Measurements from ENCODE around the gene STXBP5.
"Not testable (repeated sequence)": the region's sequence is repeated elsewhere in the genome, so short reads cannot be mapped to it uniquely, and the experiment has no call there.

Gene STXBP5

DNA sequence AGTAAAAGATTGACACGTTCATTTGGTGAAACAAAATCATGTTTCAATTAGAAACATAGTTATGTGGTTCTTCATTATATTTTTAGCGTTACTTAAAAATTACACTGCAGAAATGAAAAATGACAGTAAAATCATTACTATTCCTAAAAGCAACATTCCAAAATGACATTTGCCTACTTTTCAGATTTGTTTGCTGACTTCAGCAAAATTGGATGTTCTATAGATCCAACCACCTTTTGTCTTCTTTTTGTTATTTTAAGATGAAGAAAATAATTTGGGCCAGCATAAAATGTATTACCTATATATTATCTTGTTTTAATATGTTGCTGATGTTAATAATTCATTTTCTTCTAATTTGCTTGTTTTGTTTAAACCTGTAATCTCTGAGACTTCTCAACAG is 30.5 kb downstream of the STXBP5 start:
- in situ Hi-C loops (cut with MboI; ENCODE audit: low sequenced_read_pairs) = no loop called here

DNA sequence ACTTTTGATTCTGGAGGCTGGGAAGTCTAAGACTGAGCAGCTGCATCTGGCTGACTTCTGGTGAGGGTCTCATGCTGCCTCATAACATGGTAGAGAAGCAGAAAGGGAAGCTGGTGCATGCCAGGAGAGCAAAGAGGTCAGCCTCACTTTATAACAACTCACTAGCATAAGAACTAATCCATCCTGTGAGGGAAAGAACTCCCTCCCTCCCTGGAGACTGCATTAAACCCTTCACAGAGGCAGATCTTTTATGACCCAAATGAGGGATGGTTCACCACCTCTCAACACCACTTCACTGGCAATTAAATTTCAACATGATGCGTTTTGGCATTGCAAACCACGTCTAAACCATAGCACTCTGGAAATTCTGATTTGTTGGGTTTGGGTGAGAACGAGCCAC is 33.9 kb downstream of the STXBP5 start:
- in situ Hi-C loops (cut with MboI; ENCODE audit: low sequenced_read_pairs) = no loop called here

DNA sequence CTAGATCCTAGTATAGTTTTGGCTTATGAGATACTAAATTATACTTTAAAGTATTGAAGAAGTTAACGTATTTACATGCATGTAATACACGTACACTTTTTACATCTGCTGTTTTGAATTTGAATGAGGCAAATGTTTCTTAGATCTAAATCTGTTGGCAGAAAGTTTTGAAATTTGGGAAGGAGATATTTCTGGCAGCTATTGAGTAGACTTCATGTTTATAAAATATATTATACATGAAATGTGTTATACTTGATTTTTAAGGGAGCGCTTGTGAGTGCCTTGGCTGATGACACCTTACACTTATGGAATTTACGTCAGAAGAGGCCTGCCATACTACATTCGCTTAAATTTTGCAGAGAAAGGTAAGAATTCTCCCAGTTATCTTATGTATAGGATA is 34.7 kb downstream of the STXBP5 start:
- in situ Hi-C loops (cut with MboI; ENCODE audit: low sequenced_read_pairs) = no loop called here

DNA sequence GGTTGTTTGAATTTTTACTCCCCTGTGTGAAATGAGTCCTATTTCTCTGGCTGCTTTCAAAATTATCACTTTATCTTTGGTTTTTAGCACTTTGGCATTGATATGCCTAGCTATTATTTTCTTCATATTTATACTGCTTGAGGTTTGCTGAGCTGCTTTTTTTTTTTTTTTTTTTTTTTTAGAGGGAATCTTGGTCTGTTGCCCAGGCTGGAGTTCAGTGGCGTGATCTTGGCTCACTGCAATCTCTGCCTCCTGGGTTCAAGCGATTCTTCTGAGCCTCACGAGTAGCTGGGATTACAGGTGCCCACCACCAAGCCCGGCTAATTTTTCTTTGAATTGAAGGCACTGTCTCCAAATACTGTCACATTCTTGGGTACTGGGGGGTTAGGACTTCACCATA is 40.6 kb downstream of the STXBP5 start:
- in situ Hi-C loops (cut with MboI; ENCODE audit: low sequenced_read_pairs) = no loop called here

DNA sequence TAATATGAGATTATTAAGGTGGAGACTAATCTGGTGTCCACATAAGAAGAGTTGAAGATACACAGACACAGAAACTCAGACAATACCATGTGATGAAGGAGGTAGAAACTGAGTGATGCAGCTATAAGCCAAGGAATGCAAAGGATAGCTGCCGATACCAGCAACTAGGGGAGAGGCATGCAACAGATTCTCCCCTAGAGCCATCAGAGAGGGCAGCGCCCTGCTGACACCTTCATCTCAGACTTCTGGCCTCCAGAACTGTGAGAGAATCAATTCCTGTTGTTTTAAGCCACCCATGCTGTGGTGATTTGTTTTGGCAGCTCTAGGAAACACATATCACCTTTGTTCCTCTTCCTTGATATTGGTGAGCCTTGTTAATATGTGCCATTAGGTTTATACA is 41.5 kb downstream of the STXBP5 start:
- in situ Hi-C loops (cut with MboI; ENCODE audit: low sequenced_read_pairs) = no loop called here

DNA sequence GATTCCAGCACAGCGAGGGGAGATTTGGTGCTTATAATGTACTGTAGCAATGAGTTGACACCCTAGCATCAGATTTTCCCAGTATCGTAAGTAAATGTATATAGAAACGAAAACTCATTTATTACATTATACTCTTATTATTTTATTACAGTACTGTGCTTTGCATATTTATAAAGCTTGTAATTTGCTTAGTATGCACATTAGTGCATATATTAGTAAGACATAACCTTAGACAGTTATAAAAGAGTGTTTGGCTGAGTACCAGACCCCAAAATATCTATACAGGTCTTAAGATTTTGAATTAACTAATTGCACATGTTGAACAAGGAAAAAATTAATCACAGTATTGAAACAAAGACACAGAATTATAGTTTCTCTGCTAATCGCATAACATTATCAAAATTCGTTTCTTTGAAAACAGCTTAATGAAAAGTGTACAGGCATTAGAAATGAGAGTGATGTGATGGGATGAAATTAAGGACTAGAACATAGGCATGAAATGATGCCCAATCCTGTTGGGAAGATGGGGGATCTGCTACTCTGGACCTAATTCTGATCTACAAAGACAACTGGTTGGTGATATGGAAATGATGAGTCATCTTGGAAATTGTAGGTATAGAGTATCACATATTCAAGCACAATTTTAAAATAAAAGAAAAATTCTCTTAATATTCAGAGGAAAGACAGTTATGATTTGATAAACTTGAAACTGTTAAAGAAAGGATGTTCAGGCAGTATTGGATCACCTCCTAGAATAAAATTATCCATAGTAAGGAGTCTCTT is 42.8 kb downstream of the STXBP5 start:
- in situ Hi-C loops (cut with MboI; ENCODE audit: low sequenced_read_pairs) = no loop called here

DNA sequence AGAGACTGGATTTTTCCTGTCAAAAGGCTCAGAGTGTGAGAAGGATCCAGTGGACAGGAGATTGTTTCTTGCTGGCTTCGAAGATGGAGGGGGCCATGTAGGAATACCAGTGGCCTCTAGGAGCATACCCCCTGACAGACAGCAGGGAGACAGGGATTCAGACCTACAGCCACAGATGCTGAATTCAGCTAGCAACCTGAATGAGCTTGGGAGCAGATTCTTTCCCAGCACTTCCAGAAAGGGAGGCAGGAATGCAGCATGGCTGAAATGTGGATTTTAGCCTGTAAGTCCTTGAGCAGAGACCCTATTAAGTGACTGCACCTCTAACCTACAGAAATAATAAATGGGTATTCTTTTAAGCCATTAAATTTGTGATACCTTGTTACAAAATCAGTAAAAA is 44.6 kb downstream of the STXBP5 start:
- in situ Hi-C loops (cut with MboI; ENCODE audit: low sequenced_read_pairs) = no loop called here

DNA sequence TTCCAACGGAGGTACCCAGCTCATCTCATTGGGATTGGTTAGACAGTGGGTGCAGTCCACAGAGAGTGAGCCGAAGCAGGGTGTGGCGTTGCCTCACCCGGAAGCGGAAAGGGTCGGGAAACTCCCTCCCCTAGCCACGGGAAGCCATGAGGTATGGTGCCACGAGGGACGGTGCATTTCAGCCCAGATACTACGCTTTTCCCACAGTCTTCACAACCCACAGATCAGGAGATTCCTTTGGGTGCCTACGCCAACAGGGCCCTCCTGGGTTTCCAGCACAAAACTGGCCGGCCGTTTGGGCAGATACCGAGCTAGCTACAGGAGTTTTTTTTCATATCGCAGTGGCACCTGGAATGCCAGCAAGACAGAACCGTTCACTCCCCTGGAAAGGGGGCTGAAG is 46.9 kb downstream of the STXBP5 start:
- in situ Hi-C loops (cut with MboI; ENCODE audit: low sequenced_read_pairs) = no loop called here

DNA sequence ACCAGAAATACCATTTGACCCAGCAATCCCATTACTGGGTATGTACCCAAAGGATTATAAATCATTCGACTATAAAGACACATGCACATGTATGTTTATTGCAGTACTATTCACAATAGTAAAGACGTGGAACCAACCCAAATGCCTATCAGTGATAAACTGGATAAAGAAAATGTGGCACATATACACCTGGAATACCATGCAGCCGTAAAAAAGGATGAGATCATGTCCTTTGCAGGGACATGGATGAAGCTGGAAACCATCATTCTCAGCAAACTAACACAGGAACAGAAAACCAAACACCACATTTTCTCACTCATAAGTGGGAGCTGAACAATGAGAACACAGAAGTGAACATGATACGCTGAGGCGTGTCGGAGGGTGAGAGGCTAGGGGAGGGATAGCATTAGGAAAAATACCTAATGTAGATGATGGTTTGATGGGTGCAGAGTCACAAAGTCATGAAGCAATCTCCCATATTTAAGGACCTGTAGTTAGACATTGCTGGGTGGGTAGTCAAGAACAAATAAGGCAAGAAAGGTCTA is 50.8 kb downstream of the STXBP5 start:
- in situ Hi-C loops (cut with MboI; ENCODE audit: low sequenced_read_pairs) = not testable (repeated sequence)

DNA sequence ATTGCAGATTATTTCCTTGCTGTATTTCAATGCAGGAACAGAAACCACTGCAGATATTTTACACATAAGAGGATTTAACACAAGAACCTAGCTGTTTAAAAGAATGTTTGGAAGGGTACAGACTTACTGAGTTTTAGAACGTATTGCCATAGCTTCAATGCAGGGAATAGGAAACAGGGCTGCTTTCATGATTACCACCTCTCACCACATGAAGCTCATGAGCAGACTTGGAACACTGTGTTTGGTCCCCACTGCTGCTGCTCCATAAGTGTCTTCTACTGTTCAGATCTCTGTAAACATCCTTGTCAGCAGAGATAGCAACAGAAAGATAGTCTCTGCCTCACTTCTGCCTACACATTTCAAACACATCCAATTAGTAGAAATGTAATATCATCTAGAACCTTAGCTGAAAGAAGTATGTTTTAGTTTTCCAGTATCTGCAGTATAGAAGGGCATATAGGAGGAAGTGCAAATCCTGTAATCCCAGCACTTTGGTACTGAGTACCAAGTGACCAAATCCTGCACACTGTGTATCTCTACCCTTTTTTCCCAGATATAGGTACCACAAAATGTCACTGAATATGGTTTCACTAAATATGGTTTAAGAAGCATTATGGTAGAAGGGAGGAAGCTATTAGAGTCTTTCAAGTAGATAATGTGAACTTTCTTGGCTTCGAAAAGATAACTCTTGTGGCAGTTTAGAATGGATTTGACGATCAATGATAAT is 51.9 kb downstream of the STXBP5 start:
- in situ Hi-C loops (cut with MboI; ENCODE audit: low sequenced_read_pairs) = no loop called here

DNA sequence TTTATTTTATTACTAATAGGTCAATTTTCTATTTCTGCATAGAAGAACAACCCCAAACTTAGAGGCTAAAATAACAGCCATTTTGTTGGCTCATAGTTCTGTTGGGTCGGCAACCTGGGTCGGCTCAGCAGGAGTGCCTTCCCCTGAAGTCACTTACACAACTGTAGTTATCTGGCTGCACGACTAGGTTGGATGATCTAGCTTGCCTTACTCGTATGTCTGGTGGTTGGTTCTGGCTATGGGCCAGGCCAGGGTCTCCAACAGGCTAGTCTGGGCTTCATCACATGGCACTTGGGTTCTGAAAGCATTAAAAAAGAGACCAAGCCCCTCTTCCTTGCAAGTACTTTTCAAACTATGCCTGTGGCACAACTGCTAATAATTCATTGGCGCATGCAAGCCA is 53.5 kb downstream of the STXBP5 start:
- in situ Hi-C loops (cut with MboI; ENCODE audit: low sequenced_read_pairs) = no loop called here

DNA sequence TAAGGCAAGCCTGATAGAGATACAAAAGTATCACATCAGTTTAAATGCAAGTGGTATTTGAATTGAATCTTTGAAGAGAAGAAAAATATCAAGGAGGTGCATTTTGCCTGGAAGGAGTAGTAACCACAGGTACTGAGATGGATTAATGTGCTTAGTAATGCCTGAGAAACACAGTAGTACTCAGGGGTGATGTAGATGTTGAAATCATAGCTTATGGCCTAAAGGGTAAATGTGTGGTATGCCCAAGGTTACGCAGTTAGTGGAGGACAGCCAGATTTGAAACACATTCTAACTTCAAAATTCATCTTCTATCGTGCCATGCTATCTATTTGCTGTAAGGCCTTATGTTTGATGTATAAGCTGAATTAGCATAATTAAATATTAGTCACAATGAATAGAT is 55.9 kb downstream of the STXBP5 start:
- in situ Hi-C loops (cut with MboI; ENCODE audit: low sequenced_read_pairs) = no loop called here

DNA sequence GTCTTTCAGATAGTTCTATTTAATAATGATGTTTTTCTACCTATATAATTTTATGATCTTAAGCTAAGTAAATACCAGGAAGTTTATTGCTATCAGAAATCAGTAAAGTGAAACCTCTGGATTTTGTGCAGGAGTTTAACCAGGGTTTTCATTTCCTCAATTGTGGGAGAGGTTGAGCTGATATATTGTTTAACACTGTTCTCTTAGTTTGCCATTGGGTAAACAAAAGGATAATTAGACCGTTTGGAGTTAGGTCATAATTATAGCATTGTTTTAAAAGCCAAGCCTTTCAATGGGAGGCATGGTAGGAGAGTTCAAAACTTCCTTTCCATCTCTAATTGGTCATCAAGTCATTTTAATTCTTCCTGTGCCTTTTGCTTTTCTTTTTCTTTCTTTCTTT is 58.7 kb downstream of the STXBP5 start:
- in situ Hi-C loops (cut with MboI; ENCODE audit: low sequenced_read_pairs) = no loop called here

DNA sequence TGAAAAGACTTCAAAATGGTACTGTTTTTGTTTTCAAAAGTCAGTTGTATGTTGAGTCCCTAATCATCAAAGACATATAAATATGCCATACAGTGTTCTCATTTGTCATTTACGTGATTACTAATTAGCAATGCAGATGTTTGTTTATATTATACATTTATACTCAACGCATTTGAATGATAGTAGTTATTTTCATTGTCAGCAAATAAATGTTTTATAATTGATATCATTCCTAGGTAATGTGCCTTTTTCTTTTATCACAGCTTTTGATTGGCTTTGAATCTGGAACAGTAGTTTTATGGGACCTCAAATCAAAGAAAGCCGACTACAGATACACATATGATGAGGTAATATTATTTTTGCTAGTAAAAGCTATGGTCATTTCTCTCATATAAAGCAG is 62.6 kb downstream of the STXBP5 start:
- in situ Hi-C loops (cut with MboI; ENCODE audit: low sequenced_read_pairs) = no loop called here

DNA sequence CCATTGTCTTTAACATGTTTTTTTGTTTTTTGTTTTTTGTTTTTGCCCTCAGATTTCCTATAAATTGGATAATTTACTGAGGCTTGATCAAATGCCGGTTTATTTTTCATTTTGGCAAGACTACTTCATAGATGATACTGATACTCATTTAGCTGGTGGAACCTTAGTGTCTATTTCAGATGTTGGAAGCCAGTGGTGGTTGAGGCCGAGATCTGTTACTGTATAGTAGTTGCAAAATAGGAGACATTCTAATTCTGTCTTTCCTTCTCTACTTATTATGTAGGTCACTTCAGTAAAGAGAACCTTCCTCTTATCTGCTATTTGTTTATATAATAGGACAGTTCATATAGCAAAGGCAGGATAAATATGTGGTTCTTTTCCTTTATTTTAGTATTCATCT is 63.4 kb downstream of the STXBP5 start:
- in situ Hi-C loops (cut with MboI; ENCODE audit: low sequenced_read_pairs) = no loop called here

DNA sequence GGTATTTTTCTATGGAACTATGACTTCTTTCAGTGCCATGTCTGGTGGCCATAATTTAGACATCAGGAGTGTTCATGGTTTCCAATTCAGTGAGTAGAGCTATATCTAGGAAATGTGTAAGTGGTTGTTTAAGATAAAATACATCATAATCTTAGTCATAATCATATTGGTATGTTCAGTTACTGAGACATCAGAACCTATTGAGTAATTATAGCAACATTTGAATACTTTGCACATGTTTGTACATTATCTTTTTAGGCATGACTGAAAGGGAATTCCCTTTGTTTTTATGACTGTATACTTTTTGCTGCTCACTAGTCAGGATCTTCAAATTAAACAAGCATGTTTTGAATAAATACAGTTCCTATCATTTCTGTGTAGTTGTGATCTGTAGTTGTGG is 64.0 kb downstream of the STXBP5 start:
- in situ Hi-C loops (cut with MboI; ENCODE audit: low sequenced_read_pairs) = no loop called here

DNA sequence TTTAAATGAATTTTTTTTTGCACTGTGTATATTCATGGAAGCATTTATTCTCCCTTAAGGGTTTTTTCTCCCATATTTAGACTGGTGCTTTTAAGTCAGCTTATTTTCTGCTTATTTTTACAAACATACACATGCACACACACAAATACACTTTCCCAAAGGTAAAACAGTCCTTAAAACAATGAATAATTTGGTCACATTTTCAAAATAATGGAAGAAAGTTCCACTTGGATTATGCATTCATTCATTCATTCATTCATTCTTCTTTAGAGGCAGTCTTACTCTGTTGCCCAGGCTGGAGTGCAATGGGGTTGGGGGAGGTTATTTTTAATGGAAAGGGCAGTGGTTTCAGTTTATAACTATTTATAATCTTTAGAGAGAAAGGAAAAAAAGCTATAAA is 69.8 kb downstream of the STXBP5 start:
- in situ Hi-C loops (cut with MboI; ENCODE audit: low sequenced_read_pairs) = no loop called here

DNA sequence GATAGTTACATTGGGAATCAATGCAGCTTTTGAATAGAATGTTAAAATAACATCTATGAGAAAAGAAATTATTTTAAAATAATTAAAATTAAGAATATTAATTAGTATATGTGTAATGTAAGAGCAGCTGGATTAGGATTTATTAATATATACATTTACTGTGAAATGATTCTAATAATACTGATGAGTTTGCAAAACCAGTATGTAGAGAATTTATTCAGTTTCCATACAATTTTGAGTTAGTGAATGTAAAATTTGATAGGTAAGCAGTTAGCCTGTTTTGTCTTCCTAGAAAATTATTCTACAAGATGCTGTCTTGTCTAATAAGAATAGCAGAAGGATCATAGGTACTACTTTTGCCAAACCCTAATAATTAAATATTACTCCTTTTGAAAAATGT is 70.6 kb downstream of the STXBP5 start:
- in situ Hi-C loops (cut with MboI; ENCODE audit: low sequenced_read_pairs) = no loop called here

DNA sequence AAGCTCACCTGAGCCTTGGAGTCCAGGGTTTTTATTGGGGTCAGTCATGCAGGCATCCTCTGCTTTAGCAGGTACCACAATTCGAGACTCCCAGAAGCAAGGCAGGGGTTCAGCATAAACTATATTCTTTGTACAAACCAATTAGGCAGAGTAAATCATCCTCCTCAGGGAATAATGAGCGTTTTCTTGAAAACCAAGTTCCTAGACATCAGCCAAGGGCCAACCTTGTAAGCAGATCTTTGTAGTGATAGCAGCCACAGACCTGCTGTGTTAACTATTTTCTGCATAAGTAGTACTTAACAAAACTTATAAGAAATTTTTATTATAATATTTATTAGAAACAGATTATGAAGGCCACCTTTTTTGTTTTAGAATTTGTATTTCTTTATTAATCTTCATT is 74.7 kb downstream of the STXBP5 start:
- in situ Hi-C loops (cut with MboI; ENCODE audit: low sequenced_read_pairs) = no loop called here

DNA sequence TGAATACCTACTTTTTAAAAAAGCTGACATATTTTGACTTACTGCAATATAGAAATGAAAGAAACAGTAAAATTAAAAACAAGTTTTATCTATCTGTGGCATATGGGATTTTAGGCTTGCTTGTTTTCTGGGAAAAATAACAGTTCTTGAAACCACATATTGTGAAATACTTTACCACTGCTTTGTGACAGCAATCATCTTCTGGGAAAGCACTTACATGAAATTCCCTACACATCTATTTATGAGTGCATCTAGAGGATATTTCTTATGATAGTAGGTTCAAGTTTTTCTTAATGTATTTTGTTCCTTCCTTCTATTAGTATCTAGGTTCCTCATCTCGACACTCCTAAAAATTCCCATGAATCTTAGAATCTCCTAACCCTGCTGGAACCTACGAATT is 75.2 kb downstream of the STXBP5 start:
- in situ Hi-C loops (cut with MboI; ENCODE audit: low sequenced_read_pairs) = no loop called here

DNA sequence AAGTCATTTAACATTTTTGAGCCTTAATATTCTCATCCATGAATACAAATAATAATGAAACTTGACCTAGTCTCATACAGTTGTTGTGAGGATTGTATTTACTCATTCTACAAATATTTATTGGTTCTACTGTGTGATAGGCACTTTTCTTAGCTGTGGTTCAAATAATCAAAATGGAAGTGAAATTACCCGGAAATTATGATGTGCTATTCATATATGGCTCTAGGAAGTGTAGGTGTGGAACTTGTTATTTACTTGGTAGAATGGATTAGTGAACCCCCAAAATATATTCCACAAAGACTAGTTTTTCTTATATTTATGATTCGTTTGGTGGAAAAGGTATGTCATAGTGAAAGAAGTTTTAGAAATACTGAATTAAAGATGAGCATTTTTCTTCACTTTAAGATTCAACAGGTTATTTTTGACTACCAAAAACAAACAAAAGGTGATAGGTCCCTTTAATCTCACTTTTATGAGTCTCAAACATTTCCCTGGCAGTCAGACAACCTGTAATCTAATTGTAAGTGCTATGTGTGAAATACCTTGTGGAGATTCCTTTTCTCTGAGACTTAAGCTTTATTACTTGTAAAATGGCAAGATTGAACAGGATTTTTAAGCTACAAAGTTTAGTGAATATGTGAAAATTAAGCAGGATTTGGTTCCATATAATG is 77.8 kb downstream of the STXBP5 start:
- in situ Hi-C loops (cut with MboI; ENCODE audit: low sequenced_read_pairs) = no loop called here

DNA sequence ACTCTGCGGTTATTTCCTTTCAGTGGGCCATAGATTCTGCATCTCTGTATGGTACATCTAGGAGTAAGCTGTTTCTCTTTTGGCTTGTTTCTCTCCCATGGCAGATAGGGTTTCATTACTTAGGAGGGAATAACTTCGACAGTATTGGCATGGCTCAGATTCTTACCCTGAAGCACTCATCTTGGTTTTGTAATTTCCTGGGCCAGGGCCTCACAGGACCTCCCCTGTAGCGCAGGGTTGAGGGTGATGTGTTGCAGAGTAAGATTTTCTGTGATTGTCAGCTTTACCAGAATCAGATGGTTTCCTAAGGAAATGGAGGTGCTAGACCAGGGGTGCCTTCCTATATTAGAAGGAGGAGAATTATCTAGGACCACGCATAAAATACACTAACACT is 78.3 kb downstream of the STXBP5 start:
- in situ Hi-C loops (cut with MboI; ENCODE audit: low sequenced_read_pairs) = no loop called here
